Fibroblast of lung (primary cell): Measurements from ENCODE around the gene WDR83.

Source experiments
- EZH2 ChIP-seq: IDR thresholded peaks from 2 replicates; pipeline ENCODE4 v1.5.1; 2012; ENCODE audit warnings: low read length, control low read depth, mild to moderate bottlenecking; ENCODE audit errors: missing control alignments
- TF ChIP-seq, protein P1 (sequence below), 2 donors: IDR thresholded peaks in 1 of 2; conservative IDR thresholded peaks in 1 of 2; 1 replicate in 1 of 2; 2 replicates in 1 of 2; pipeline ENCODE4 v1.5.1; 2011 to 2012; ENCODE audit warnings: low read length in 2 of 2, control low read depth in 1 of 2, inconsistent platforms in 1 of 2, low read depth in 1 of 2, mild to moderate bottlenecking in 1 of 2

DNA sequence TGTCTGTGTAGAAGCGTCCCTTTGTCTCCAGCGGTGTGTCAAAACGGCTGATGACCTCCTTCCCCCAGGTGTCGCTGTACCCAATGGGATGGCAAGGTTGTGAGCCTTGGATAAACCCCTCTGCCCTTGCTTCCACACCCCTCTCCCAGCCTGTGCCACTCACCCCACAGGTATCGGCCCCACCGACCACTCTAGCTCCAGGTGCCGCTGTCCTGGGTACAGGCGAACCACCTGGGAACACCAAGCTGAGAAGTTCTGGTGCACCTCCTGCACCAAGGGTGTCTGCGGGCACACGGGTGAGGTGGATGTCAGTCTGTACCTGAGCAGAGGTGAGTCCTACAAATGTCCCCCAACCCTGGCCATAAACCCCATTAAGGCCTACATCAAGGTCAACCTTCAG lies 16.7 kb upstream of the WDR83 start:
- TF ChIP-seq, protein P1, sequence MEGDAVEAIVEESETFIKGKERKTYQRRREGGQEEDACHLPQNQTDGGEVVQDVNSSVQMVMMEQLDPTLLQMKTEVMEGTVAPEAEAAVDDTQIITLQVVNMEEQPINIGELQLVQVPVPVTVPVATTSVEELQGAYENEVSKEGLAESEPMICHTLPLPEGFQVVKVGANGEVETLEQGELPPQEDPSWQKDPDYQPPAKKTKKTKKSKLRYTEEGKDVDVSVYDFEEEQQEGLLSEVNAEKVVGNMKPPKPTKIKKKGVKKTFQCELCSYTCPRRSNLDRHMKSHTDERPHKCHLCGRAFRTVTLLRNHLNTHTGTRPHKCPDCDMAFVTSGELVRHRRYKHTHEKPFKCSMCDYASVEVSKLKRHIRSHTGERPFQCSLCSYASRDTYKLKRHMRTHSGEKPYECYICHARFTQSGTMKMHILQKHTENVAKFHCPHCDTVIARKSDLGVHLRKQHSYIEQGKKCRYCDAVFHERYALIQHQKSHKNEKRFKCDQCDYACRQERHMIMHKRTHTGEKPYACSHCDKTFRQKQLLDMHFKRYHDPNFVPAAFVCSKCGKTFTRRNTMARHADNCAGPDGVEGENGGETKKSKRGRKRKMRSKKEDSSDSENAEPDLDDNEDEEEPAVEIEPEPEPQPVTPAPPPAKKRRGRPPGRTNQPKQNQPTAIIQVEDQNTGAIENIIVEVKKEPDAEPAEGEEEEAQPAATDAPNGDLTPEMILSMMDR (conservative IDR thresholded peaks at IDR 0.05 in 1 of 2, IDR thresholded peaks at IDR 0.05 in 1 of 2; ENCODE audit: low read depth in 1 of 2, low read length in 2 of 2), result no peak
- no peak for TF ChIP-seq EZH2
